Neural cell (in vitro differentiated cells): ENCODE results near the gene DMRT2. TPM values are rescaled to one million over a fixed set of nuclear protein-coding genes. Genes with fewer than 3 reads are reported as not detected.

ENCODE experiments used
- H2AFZ ChIP-seq: fragments of 200-600, 300-800 bp; sonication (generic), shearing (Covaris generic); 2 replicates; pipeline ENCODE4 v1.6.0; 2014; ENCODE audit warnings: low read depth, mild to moderate bottlenecking, antibody characterized with exemption, low read length, moderate library complexity
- H3F3A ChIP-seq: fragments of 200-600 bp; shearing (Covaris generic); 2 replicates; pipeline ENCODE4 v1.6.1; 2016; ENCODE audit warnings: mild to moderate bottlenecking, moderate library complexity, mixed read lengths, antibody characterized with exemption, low read length; ENCODE audit not compliant: insufficient read depth, poor library complexity, severe bottlenecking
- H3K27ac ChIP-seq: fragments of 200-600, 300-800 bp; sonication (generic), shearing (Covaris generic); 2 replicates; pipeline ENCODE4 v1.5.1; 2014; ENCODE audit warnings: mild to moderate bottlenecking, low read length, moderate library complexity
- H3K27me3 ChIP-seq: fragments of 300-800, 200-600 bp; sonication (generic), shearing (Covaris generic); 2 replicates; pipeline ENCODE4 v1.6.0; 2014; ENCODE audit warnings: mild to moderate bottlenecking, low read depth, low read length, moderate library complexity; ENCODE audit not compliant: insufficient read depth
- H3K36me3 ChIP-seq: fragments of 300-800, 200-600 bp; sonication (generic), shearing (Covaris generic); 2 replicates; pipeline ENCODE4 v1.5.1; 2014; ENCODE audit warnings: mild to moderate bottlenecking, antibody characterized with exemption, low read length, moderate library complexity; ENCODE audit not compliant: insufficient read depth
- H3K4me2 ChIP-seq: fragments of 300-800, 200-600 bp; sonication (generic), shearing (Covaris generic); 2 replicates; pipeline ENCODE4 v1.6.0; 2014; ENCODE audit warnings: mild to moderate bottlenecking, low read length
- H3K4me3 ChIP-seq: fragments of 300-800, 200-600 bp; sonication (generic), shearing (Covaris generic); 2 replicates; pipeline ENCODE4 v1.5.1; 2014; ENCODE audit warnings: mild to moderate bottlenecking, low read length, moderate library complexity
- H3K79me2 ChIP-seq: fragments of 200-600 bp; shearing (Covaris generic); replicated peaks from 2 replicates; pipeline ENCODE4 v1.6.0; 2014; ENCODE audit warnings: mild to moderate bottlenecking, low read length, moderate library complexity; ENCODE audit not compliant: insufficient read depth
- H3K9ac ChIP-seq: fragments of 300-800, 200-600 bp; sonication (generic), shearing (Covaris generic); 2 replicates; pipeline ENCODE4 v1.6.1; 2016; ENCODE audit warnings: mild to moderate bottlenecking, low read length, mixed read lengths
- H3K9me2 ChIP-seq: fragments of 200-600 bp; shearing (Covaris generic); 2 replicates; pipeline ENCODE4 v1.6.1; 2016; ENCODE audit warnings: mild to moderate bottlenecking, low read length, mixed read lengths; ENCODE audit not compliant: insufficient read depth
- H3K9me3 ChIP-seq: fragments of 200-600, 300-800 bp; sonication (generic), shearing (Covaris generic); 2 replicates; pipeline ENCODE4 v1.6.1; 2016; ENCODE audit warnings: mild to moderate bottlenecking, mixed run types, low read length, moderate library complexity, mixed read lengths
- H4K20me1 ChIP-seq: fragments of 200-600 bp; shearing (Covaris generic); 2 replicates; pipeline ENCODE4 v1.6.1; 2016; ENCODE audit warnings: mild to moderate bottlenecking, mixed run types; ENCODE audit not compliant: insufficient read depth
- EP300 ChIP-seq: fragments of 450-650 bp; conservative IDR thresholded peaks from 2 replicates; pipeline ENCODE4 v1.6.1; 2014; ENCODE audit warnings: antibody characterized with exemption, mild to moderate bottlenecking, moderate library complexity; ENCODE audit not compliant: poor library complexity, severe bottlenecking
- EZH2 ChIP-seq: fragments of 200-600, 300-800 bp; shearing (Covaris generic), sonication (generic); IDR thresholded peaks from 2 replicates; pipeline ENCODE4 v1.6.1; 2014; ENCODE audit warnings: antibody characterized with exemption, low read length, borderline replicate concordance, mild to moderate bottlenecking; ENCODE audit not compliant: insufficient read depth, poor library complexity, severe bottlenecking
- MXI1 ChIP-seq: fragments of 450-650 bp; conservative IDR thresholded peaks from 2 replicates; pipeline ENCODE4 v1.6.1; 2014; ENCODE audit warnings: antibody characterized with exemption, mild to moderate bottlenecking; ENCODE audit not compliant: poor library complexity, severe bottlenecking
- POLR2AphosphoS5 ChIP-seq: IDR thresholded peaks from 2 replicates; pipeline ENCODE4 v1.6.1; 2012
- RAD21 ChIP-seq: fragments of 450-650 bp; conservative IDR thresholded peaks from 2 replicates; pipeline ENCODE4 v1.6.1; 2014; ENCODE audit warnings: antibody characterized with exemption, mild to moderate bottlenecking, moderate library complexity
- SMC3 ChIP-seq: fragments of 450-650 bp; conservative IDR thresholded peaks from 2 replicates; pipeline ENCODE4 v1.6.1; 2014; ENCODE audit warnings: antibody characterized with exemption, mild to moderate bottlenecking, moderate library complexity; ENCODE audit not compliant: poor library complexity
- TAF1 ChIP-seq: IDR thresholded peaks from 2 replicates; pipeline ENCODE4 v1.6.1; 2012; ENCODE audit warnings: low read depth
- polyA plus RNA-seq: library from polyadenylated mRNA; depleted of rRNA; stranded (reverse); fragments of >200 nt; gene quantifications from 2 replicates; pipeline ENCODE4 v1.2.3, GENCODE V29; 2014
- TF ChIP-seq, protein P1 (sequence below): fragments of 450-650 bp; IDR thresholded peaks from 2 replicates; pipeline ENCODE4 v1.5.1; 2014; ENCODE audit warnings: antibody characterized with exemption, mild to moderate bottlenecking, moderate library complexity; ENCODE audit not compliant: poor library complexity, severe bottlenecking
- TF ChIP-seq, protein P2 (sequence below): IDR thresholded peaks from 2 replicates; pipeline ENCODE4 v1.6.1; 2012; ENCODE audit warnings: borderline replicate concordance

DMRT2 gene
- polyA plus RNA-seq, 1 donor from 2014 or later = 0.20 TPM

DNA sequence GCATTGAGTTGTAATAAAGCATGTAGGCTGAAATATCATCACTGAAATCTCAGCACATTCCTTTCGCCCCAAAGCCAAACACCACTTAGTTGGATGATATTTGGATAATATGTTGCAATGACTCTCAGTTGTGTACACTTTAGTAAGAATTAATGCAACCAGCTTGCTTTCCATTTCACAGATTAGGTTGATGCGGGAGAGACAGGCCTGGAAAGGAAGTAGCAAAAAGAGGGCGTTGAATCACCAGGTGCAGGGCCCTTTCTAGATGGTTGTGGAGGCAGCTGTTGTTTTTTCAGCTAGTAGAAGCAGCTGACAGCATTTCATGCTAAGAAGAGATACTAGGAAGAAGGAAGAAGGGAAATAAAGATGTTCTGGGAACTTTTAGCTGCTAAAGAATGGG lies 42.8 kb upstream of the DMRT2 start:
- no peak overlapping the region for H3K4me2 ChIP-seq
- H3K4me3 ChIP-seq = no peak overlapping the region
- no peaks in the 10 kb centered on the region for H3K27me3 ChIP-seq
- H3F3A ChIP-seq = no peaks in the 10 kb centered on the region
- no peaks in the 10 kb centered on the region for H4K20me1 ChIP-seq
- no peak overlapping the region for H2AFZ ChIP-seq
- H3K36me3 ChIP-seq = no peaks in the 10 kb centered on the region
- no peak overlapping the region for H3K27ac ChIP-seq
- no peaks in the 10 kb centered on the region for H3K9me2 ChIP-seq
- H3K79me2 ChIP-seq = no peaks in the 10 kb centered on the region
- no peak overlapping the region for H3K9ac ChIP-seq
- TF ChIP-seq, protein P1, sequence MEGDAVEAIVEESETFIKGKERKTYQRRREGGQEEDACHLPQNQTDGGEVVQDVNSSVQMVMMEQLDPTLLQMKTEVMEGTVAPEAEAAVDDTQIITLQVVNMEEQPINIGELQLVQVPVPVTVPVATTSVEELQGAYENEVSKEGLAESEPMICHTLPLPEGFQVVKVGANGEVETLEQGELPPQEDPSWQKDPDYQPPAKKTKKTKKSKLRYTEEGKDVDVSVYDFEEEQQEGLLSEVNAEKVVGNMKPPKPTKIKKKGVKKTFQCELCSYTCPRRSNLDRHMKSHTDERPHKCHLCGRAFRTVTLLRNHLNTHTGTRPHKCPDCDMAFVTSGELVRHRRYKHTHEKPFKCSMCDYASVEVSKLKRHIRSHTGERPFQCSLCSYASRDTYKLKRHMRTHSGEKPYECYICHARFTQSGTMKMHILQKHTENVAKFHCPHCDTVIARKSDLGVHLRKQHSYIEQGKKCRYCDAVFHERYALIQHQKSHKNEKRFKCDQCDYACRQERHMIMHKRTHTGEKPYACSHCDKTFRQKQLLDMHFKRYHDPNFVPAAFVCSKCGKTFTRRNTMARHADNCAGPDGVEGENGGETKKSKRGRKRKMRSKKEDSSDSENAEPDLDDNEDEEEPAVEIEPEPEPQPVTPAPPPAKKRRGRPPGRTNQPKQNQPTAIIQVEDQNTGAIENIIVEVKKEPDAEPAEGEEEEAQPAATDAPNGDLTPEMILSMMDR = no peak
- no peak for TF ChIP-seq POLR2AphosphoS5
- no peak for TF ChIP-seq EZH2
- TF ChIP-seq RAD21 = no peak
- no peak for TF ChIP-seq EP300
- no peak for TF ChIP-seq MXI1
- TF ChIP-seq SMC3 = no peak
- TF ChIP-seq, protein P2, sequence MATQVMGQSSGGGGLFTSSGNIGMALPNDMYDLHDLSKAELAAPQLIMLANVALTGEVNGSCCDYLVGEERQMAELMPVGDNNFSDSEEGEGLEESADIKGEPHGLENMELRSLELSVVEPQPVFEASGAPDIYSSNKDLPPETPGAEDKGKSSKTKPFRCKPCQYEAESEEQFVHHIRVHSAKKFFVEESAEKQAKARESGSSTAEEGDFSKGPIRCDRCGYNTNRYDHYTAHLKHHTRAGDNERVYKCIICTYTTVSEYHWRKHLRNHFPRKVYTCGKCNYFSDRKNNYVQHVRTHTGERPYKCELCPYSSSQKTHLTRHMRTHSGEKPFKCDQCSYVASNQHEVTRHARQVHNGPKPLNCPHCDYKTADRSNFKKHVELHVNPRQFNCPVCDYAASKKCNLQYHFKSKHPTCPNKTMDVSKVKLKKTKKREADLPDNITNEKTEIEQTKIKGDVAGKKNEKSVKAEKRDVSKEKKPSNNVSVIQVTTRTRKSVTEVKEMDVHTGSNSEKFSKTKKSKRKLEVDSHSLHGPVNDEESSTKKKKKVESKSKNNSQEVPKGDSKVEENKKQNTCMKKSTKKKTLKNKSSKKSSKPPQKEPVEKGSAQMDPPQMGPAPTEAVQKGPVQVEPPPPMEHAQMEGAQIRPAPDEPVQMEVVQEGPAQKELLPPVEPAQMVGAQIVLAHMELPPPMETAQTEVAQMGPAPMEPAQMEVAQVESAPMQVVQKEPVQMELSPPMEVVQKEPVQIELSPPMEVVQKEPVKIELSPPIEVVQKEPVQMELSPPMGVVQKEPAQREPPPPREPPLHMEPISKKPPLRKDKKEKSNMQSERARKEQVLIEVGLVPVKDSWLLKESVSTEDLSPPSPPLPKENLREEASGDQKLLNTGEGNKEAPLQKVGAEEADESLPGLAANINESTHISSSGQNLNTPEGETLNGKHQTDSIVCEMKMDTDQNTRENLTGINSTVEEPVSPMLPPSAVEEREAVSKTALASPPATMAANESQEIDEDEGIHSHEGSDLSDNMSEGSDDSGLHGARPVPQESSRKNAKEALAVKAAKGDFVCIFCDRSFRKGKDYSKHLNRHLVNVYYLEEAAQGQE = no peak
- no peak for TF ChIP-seq TAF1
- no peaks in the 10 kb centered on the region for H3K9me3 ChIP-seq

DNA sequence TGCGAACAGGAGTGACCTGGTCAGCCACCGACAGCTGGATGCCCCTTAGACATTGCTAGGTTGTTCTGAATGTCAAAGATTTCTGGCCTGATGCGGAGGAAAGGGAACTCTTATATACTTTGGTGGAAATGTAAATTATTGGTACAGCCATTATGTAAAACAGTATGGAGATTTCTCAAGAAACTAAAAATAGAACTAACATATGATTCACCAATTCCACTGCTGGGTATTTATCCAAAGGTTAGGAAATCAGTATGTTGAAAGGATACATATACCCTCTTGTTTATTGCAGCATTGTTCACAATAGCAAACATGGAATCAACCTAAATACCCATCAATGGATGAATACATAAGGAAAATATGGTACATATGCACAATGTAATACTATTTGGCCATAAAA lies 41.9 kb upstream of the DMRT2 start:
- Histone ChIP-seq H3K79me2 (no peaks in the 10 kb centered on the region), H3K9ac (no peak overlapping the region), H2AFZ (no peak overlapping the region), H3K4me3 (no peak overlapping the region), H3K27ac (no peak overlapping the region), H3K36me3 (no peaks in the 10 kb centered on the region), H3K9me2 (no peaks in the 10 kb centered on the region), H3K4me2 (no peak overlapping the region), H3K9me3 (no peaks in the 10 kb centered on the region), H3K27me3 (no peaks in the 10 kb centered on the region), H4K20me1 (no peaks in the 10 kb centered on the region), H3F3A (no peaks in the 10 kb centered on the region)
- no peak for TF ChIP-seq EZH2
- TF ChIP-seq MXI1 = no peak
- TF ChIP-seq RAD21 = no peak
- no peak for TF ChIP-seq EP300
- TF ChIP-seq SMC3 = no peak
- no peak for TF ChIP-seq TAF1
- TF ChIP-seq, protein P2 = no peak
- TF ChIP-seq POLR2AphosphoS5 = no peak
- TF ChIP-seq, protein P1 = no peak
